K562 (cell line): Measurements from ENCODE around the gene CD320. TPM values are rescaled to one million over a fixed set of nuclear protein-coding genes. Genes with fewer than 3 reads are reported as not detected.

ENCODE experiments used
- ARID1B ChIP-seq: fragments of 450-650 bp; IDR thresholded peaks from 2 replicates; pipeline ENCODE4 v1.6.1; 2016; ENCODE audit warnings: antibody characterized with exemption, mild to moderate bottlenecking, inconsistent platforms
- BCOR ChIP-seq: fragments of 450-650 bp; IDR thresholded peaks from 2 replicates; pipeline ENCODE4 v1.6.1; 2016
- CHD2 ChIP-seq: IDR thresholded peaks from 2 replicates; pipeline ENCODE4 v1.6.1; 2011; ENCODE audit warnings: low read depth, low read length
- ELF2 ChIP-seq: fragments of 250-450 bp; sonication (Bioruptor Pico); IDR thresholded peaks from 2 replicates; pipeline ENCODE4 v1.5.0; 2021; ENCODE audit warnings: mild to moderate bottlenecking
- ESRRA ChIP-seq: fragments of 450-650 bp; IDR thresholded peaks from 2 replicates; pipeline ENCODE4 v1.6.1; 2014; ENCODE audit warnings: low read depth, mild to moderate bottlenecking, moderate library complexity, borderline replicate concordance
- ETV1 ChIP-seq: fragments of 450-650 bp; conservative IDR thresholded peaks from 2 replicates; pipeline ENCODE4 v1.6.1; 2016; ENCODE audit warnings: missing genetic modification characterization, control low read depth, low read depth, missing compliant biosample characterization
- FIP1L1 ChIP-seq: fragments of 200-400 bp; formaldehyde crosslinking; IDR thresholded peaks from 2 replicates; pipeline ENCODE4 v1.6.1; 2018; ENCODE audit warnings: mild to moderate bottlenecking, low read depth, low read length; ENCODE audit not compliant: poor library complexity, severe bottlenecking
- KDM2B ChIP-seq: fragments of 250-450 bp; sonication (Bioruptor Pico); IDR thresholded peaks from 2 replicates; pipeline ENCODE4 v1.8.0; 2021; ENCODE audit warnings: mild to moderate bottlenecking, moderate library complexity
- KLF13 ChIP-seq: fragments of 450-650 bp; IDR thresholded peaks from 2 replicates; pipeline ENCODE4 v1.6.1; 2016; ENCODE audit warnings: missing genetic modification characterization, low read depth, mild to moderate bottlenecking, missing compliant biosample characterization, moderate library complexity, borderline replicate concordance
- L3MBTL2 ChIP-seq: fragments of 450-650 bp; IDR thresholded peaks from 2 replicates; pipeline ENCODE4 v1.6.1; 2016; ENCODE audit warnings: mild to moderate bottlenecking, moderate library complexity
- MTA1 ChIP-seq: fragments of 450-650 bp; IDR thresholded peaks from 2 replicates; pipeline ENCODE4 v1.6.1; 2017; ENCODE audit warnings: borderline replicate concordance
- RBM14 ChIP-seq: fragments of 200-400 bp; formaldehyde crosslinking; IDR thresholded peaks from 2 replicates; pipeline ENCODE4 v1.6.1; 2018; ENCODE audit warnings: low read depth, mild to moderate bottlenecking, low read length, moderate library complexity, borderline replicate concordance; ENCODE audit not compliant: insufficient read depth
- RBM39 ChIP-seq: fragments of 200-400 bp; formaldehyde crosslinking; optimal IDR thresholded peaks from 2 replicates; pipeline ENCODE3; 2018; ENCODE audit warnings: low read depth, low read length
- SETDB1 ChIP-seq: IDR thresholded peaks from one replicate; pipeline ENCODE4 v1.6.1; 2012; ENCODE audit warnings: low read length, control low read depth, inconsistent platforms
- SREBF1 ChIP-seq: fragments of 150-350 bp; IDR thresholded peaks from 2 replicates; pipeline ENCODE4 v1.6.1; 2014; ENCODE audit warnings: antibody characterized with exemption, low read depth, low read length, borderline replicate concordance
- STAG1 ChIP-seq: sonication (generic); formaldehyde crosslinking; IDR thresholded peaks from 2 replicates; pipeline ENCODE4 v1.5.0; 2020; ENCODE audit warnings: missing genetic modification reagents, borderline replicate concordance
- ZBED1 ChIP-seq: IDR thresholded peaks from 2 replicates; pipeline ENCODE4 v1.6.1; 2014
- ZBTB8A ChIP-seq: fragments of 450-650 bp; IDR thresholded peaks from 2 replicates; pipeline ENCODE4 v1.6.1; 2018; ENCODE audit warnings: mild to moderate bottlenecking, moderate library complexity; ENCODE audit not compliant: partially characterized antibody
- ZC3H8 ChIP-seq: fragments of 450-650 bp; IDR thresholded peaks from 2 replicates; pipeline ENCODE4 v1.6.1; 2017
- ZNF23 ChIP-seq: fragments of 250-450 bp; sonication (Bioruptor Pico); IDR thresholded peaks from 2 replicates; pipeline ENCODE4 v1.4.0; 2020; ENCODE audit warnings: mild to moderate bottlenecking
- ZNF274 ChIP-seq: IDR thresholded peaks from 2 replicates; pipeline ENCODE4 v1.6.1; 2011; ENCODE audit warnings: low read depth, mild to moderate bottlenecking, low read length, moderate library complexity, borderline replicate concordance
- ZNF445 ChIP-seq: fragments of 250-450 bp; sonication (Bioruptor Pico); IDR thresholded peaks from 2 replicates; pipeline ENCODE4 v1.4.0; 2020; ENCODE audit warnings: low read depth, mild to moderate bottlenecking, moderate library complexity
- ZNF695 ChIP-seq: fragments of 450-650 bp; formaldehyde crosslinking; IDR thresholded peaks from 2 replicates; pipeline ENCODE4 v1.4.0; 2020; ENCODE audit warnings: mild to moderate bottlenecking, moderate library complexity
- ZNF830 ChIP-seq: fragments of 250-450 bp; sonication (Bioruptor Pico); IDR thresholded peaks from 2 replicates; pipeline ENCODE4 v1.5.0; 2021; ENCODE audit warnings: mild to moderate bottlenecking
- polyA plus RNA-seq, 8 experiments: library from polyadenylated mRNA; depleted of rRNA in 4 of 8; stranded (reverse) in 5 of 8; unstranded in 3 of 8; fragments of >200 nt; fragmentation: Nextera tagmentation in 2 of 8; fragmentation: Illumina TruSeq in 1 of 8; extraction: Ambion mirVana in 2 of 8; extraction: Trizol in 1 of 8; gene quantifications; 2 replicates each; pipeline versions ENCODE4 v1.2.1 to v1.2.3, GENCODE V29; 2011 to 2014; ENCODE audit warnings: inconsistent platforms in 1 of 8, missing spikeins in 1 of 8
- total RNA-seq, 7 experiments: library from RNA; depleted of rRNA in 6 of 7; stranded (reverse); fragments of >200 nt in 6 of 7; fragmentation: Illumina TruSeq in 2 of 7; extraction: Trizol in 2 of 7; gene quantifications; 2 replicates each; pipeline versions ENCODE4 v1.2.1 to v1.2.3, GENCODE V29; 2011 to 2021; ENCODE audit warnings: low replicate concordance in 1 of 7
- TF ChIP-seq, protein P1 (sequence below), 2 experiments: fragments of 450-650 bp; conservative IDR thresholded peaks; 2 replicates each; pipeline ENCODE4 v1.6.1; 2017; ENCODE audit warnings: mild to moderate bottlenecking in 2 of 2, moderate library complexity in 2 of 2
- TF ChIP-seq, protein P2 (sequence below): sonication (generic); formaldehyde crosslinking; IDR thresholded peaks from 2 replicates; pipeline ENCODE4 v1.8.0; 2022; ENCODE audit warnings: missing genetic modification reagents, mild to moderate bottlenecking, borderline replicate concordance
- TF ChIP-seq, protein P3 (sequence below): sonication (generic); formaldehyde crosslinking; IDR thresholded peaks from 2 replicates; pipeline ENCODE4 v1.8.1; 2022; ENCODE audit warnings: missing genetic modification reagents

The CD320 gene
- total and polyA plus RNA-seq, 9 of the 15 experiments (the other 6 are each of a cell fraction or from before 2014, with no cell fraction given) = 0.45 to 94.5 (median 34.4) TPM

DNA sequence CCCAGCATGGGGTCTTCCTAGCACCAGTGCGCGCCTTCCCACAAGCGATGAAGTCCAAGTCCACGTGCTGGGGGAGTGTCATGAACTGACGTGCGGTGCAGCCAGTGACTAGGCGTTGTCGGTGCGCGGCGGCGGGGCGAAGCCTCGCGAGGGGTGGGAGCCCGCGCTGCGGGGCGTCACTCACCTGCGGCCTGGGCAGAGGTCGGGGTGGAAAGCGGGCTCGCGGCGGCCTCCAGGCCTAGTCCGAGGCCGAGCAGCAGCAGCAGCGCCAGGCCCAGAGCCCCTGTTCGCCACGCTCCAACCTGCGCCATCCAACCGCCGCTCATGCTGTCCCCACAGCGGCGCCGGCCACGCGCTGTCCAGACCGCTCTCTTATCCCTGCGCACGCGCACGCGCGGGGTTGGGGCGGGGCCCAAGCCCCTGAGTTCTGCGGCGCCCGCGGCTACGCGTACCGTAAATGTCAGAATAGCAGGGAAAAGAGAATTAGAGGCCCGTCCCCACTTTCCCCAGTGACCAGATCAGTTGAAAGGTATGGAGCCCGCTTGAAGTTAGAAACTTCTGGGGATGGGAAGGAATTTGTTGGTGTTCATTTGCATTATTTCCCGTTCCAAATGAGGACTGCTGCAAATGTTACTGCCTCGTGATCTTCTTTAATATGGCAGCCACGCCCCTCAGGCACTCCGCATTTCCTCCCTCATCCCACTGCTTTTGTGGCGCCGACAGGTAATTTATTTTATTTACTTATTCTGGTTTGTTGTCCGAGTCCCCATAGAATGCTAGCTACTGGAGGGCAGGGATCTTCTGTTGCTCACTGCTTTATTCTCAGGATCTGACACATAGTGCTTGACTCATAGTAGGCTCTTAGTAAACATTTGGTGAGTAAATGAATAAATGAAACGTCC, at the start of gene CD320 (continued):
- TF ChIP-seq FIP1L1 (peak; percentile 78), ARID1B (no peak), KLF13 (tag) (peak; percentile 91), CHD2 (peak; percentile 93), RBM39 (no peak), ZBED1 (peak; percentile 40; the same call in 1 of the 2 replicates), ZC3H8 (no peak), ESRRA (peak; percentile 55; the same call in 1 of the 2 replicates), ELF2 (CRISPR knock-in tag) (no peak), ZBTB8A (no peak), STAG1 (CRISPR knock-in tag) (0 out of 2 replicates have a peak, but pooled peaks have one; percentile 43), SETDB1 (no peak), ETV1 (tag) (no peak), L3MBTL2 (peak; percentile 99), ZNF445 (CRISPR knock-in tag) (no peak), ZNF830 (CRISPR knock-in tag) (0 out of 2 replicates have a peak, but pooled peaks have one; percentile 32), ZNF274 (peak; percentile 29; the same call in 1 of the 2 replicates), RBM14 (0 out of 2 replicates have a peak, but pooled peaks have one; percentile 77), BCOR (no peak), KDM2B (CRISPR knock-in tag) (no peak), MTA1 (no peak), ZNF23 (CRISPR knock-in tag) (no peak), SREBF1 (no peak), ZNF695 (CRISPR knock-in tag) (no peak)
- TF ChIP-seq, protein P1, sequence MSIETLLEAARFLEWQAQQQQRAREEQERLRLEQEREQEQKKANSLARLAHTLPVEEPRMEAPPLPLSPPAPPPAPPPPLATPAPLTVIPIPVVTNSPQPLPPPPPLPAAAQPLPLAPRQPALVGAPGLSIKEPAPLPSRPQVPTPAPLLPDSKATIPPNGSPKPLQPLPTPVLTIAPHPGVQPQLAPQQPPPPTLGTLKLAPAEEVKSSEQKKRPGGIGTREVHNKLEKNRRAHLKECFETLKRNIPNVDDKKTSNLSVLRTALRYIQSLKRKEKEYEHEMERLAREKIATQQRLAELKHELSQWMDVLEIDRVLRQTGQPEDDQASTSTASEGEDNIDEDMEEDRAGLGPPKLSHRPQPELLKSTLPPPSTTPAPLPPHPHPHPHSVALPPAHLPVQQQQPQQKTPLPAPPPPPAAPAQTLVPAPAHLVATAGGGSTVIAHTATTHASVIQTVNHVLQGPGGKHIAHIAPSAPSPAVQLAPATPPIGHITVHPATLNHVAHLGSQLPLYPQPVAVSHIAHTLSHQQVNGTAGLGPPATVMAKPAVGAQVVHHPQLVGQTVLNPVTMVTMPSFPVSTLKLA (conservative IDR thresholded peaks at IDR 0.05) = peak; percentile 99
- TF ChIP-seq, protein P2, sequence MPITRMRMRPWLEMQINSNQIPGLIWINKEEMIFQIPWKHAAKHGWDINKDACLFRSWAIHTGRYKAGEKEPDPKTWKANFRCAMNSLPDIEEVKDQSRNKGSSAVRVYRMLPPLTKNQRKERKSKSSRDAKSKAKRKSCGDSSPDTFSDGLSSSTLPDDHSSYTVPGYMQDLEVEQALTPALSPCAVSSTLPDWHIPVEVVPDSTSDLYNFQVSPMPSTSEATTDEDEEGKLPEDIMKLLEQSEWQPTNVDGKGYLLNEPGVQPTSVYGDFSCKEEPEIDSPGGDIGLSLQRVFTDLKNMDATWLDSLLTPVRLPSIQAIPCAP = no peak; the same call in 1 of the 2 replicates
- TF ChIP-seq, protein P3, sequence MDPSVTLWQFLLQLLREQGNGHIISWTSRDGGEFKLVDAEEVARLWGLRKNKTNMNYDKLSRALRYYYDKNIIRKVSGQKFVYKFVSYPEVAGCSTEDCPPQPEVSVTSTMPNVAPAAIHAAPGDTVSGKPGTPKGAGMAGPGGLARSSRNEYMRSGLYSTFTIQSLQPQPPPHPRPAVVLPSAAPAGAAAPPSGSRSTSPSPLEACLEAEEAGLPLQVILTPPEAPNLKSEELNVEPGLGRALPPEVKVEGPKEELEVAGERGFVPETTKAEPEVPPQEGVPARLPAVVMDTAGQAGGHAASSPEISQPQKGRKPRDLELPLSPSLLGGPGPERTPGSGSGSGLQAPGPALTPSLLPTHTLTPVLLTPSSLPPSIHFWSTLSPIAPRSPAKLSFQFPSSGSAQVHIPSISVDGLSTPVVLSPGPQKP = no peak
